D341Med (cell line): ENCODE results near the gene AMPH.
"Not testable (repeated sequence)": the region's sequence is repeated elsewhere in the genome, so short reads cannot be mapped to it uniquely, and the experiment has no call there.

ENCODE experiments used
- DNase-seq: peaks from one replicate; pipeline ENCODE4 v3.0.0; 2012; ENCODE audit warnings: low spot score

AMPH gene

DNA sequence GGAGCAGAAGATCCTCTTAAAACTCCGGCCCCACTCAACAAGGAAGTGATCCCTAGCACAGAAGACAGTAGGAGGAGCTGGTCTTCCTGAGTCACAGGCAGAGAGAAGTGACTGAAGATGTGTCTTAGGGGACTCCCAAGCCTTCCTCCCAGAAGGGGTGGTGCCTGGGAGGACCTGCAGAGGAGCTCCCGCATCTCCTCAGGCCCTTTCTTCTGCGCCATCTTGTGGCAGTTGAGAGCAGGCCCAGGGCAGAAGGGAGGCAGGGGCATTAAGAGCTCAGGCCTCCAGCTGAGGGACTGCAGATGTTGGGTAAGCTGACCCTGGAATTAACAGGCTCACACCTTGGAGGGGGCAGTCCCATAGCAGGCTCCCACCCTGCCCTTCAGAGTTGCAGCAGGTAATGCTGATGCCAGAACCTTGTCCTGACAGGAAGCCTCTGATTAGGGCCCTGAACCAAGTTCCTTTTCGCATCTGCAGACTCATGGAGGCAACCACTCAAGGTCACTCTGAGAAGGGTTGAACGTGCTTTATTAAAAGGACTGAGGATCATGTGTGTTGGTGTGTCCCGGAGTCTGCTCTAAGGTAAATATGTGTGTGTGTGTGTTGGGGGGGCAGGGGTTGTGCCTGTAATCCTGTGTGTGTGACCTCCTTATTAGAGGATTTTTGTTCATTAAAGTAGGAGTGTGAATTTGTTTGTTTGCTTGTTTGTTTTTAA, 281.1 kb downstream of the AMPH start:
- DNase-seq, result not testable (repeated sequence)

DNA sequence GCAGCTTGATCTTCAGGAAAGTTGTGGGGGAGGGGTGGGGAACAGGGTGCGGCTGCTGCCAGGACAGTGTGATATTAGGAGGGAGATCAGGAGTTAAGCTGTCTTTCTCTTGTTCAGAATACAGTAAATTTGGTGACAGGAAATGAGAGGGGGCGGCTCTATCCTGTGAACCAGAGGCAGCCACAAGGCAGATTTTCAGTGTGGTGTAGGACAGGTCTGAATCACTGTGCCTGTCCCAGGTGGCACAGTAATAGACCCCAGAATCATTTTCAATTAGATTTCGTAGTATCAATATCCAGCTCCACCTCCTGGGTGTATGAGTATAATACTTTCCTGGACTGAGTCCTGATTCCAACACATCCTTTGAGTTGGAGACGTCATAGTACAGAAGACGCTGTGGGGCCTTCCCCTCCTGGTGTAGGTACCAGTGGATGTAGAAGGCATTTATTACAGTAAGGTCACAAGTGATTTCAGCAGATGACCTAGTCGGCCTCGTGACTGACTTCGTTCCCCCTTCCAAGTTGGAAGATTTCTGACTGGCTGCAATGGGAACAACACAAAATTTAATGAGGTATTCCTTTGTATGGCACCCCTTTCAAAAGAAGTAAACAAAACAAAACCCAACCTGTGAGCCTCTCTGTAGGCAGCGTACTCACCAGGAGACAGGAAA, 281.9 kb downstream of the AMPH start:
- not testable (repeated sequence) for DNase-seq

GRCh38 chr7:38345299-38346172, 285.6 kb downstream of the AMPH start:
- DNase-seq, result peak; percentile 69

DNA sequence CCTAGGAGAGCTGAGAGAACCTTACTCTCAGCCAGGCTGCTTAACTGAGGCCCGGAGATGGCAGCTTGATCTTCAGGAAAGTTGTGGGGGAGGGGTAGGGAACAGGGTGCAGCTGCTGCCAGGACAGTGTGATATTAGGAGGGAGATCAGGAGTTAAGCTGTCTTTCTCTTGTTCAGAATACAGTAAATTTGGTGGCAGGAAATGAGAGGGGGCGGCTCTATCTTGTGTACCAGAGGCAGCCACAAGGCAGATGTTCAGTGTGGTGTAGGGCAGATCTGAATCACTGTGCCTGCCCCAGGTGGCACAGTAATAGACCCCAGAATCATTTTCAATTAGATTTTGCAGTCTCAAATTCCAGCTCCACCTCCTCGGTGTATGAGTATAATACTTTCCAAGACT, 286.4 kb downstream of the AMPH start:
- DNase-seq, result not testable (repeated sequence)

DNA sequence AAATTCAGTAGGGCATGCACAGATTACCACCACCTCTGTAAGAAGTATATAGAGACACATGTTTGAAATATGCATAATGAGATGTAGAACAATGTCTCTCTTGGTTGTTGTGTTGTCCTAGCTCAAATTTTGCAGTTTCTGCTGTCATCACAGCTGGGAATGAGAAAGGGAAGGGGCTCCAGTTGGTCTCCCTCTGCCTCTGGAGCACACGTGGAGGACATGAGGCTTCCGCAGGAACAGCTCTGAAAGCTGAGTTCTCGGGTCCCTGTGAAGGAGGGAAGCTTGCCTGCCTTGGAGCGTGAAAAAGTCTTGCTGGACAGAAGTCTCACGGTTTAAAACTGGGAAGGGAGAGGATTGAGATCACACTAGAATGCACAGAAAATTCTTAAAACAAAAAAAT, 289.0 kb downstream of the AMPH start:
- not testable (repeated sequence) for DNase-seq

DNA sequence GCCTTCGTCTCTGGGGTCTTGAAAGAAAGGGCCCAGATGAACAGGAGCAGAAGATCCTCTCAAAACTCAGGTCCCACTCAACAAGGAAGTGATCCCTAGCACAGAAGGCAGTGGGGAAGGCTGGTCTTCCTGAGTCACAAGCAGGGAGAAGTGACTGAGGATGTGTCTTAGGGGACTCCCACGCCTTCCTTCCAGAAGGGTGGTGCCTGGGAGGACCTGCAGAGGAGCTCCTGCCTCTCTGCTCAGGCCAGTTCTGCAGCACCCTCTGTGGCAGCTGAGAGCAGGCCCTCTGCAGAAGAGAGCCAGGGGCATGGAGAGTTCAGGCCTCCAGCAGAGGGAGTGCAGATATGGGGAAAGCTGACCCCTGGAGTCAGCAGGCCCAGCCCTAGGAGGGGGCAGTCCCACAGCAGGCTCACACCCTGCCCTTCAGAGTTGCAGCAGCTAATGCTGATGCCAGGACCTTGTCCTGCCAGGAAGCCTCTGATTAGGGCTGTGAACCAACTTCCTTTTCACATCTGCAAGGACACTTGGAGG, 289.9 kb downstream of the AMPH start:
- not testable (repeated sequence) for DNase-seq

GRCh38 chr7:38339953-38340819, 291.0 kb downstream of the AMPH start:
- peak; percentile 60 for DNase-seq

GRCh38 chr7:38336148-38336515, 295.0 kb downstream of the AMPH start:
- DNase-seq, result not testable (repeated sequence)

GRCh38 chr7:38335492-38336147, 295.6 kb downstream of the AMPH start:
- peak; percentile 81 for DNase-seq

DNA sequence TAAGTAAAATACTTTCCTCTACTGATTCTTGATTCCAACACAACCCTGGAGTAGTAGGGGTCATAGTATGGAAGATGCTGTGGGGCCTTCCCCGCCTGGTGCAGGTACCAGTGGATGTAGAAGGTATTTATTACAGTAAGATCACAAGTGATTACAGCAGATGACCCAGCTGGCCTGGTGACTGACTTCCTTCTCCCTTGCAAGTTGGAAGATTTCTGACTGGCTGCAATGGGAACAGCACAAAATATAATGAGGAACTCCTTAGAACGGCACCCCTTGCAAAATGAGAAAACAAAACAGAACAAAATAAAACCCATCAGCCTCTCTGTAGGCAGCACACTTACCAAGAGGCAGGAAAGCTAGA, 296.1 kb downstream of the AMPH start:
- DNase-seq, result no peak

DNA sequence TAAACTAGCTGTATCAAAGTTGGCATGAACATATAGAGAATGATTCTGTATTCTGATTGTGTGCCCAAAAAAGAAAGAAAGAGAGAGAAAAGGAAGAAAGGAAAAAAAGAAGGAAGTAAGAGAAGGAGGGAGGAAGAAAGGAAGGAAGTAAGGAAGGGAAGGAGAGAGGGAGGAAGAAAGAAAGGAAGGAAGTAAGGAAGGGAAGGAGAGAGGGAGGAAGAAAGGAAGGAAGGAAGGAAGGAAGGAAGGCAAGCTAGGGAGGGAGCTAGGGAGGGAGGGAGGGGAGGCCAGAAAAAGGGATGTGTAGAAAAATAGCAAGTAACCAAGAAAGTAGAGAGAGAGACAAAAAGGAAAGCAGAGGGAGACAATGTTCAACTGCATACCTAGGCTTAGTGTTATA, 297.0 kb downstream of the AMPH start:
- DNase-seq, result no peak
